ENCODE results near the gene SENP1. TPM values are rescaled to one million over a fixed set of nuclear protein-coding genes. Genes with fewer than 3 reads are reported as not detected.

SENP1 gene
- total RNA-seq, 1 donor from 2014 or later = 38.4 TPM

GRCh38 chr12:48072266-48072665 is 33.6 kb downstream of the SENP1 start:
- Mint-ChIP-seq H3K27ac (no peak overlapping the region), H3K27me3 (no peaks in the 10 kb centered on the region), H3K4me3 (ENCODE audit: low read depth) (no peak overlapping the region), H3K9me3 (ENCODE audit: low read depth) (peaks cover 3% of the 10 kb centered on the region), H3K36me3 (ENCODE audit: insufficient read depth) (peaks cover 26% of the 10 kb centered on the region), H3K4me1 (ENCODE audit: low read depth) (no peaks in the 10 kb centered on the region)
- TF ChIP-seq, protein P1, sequence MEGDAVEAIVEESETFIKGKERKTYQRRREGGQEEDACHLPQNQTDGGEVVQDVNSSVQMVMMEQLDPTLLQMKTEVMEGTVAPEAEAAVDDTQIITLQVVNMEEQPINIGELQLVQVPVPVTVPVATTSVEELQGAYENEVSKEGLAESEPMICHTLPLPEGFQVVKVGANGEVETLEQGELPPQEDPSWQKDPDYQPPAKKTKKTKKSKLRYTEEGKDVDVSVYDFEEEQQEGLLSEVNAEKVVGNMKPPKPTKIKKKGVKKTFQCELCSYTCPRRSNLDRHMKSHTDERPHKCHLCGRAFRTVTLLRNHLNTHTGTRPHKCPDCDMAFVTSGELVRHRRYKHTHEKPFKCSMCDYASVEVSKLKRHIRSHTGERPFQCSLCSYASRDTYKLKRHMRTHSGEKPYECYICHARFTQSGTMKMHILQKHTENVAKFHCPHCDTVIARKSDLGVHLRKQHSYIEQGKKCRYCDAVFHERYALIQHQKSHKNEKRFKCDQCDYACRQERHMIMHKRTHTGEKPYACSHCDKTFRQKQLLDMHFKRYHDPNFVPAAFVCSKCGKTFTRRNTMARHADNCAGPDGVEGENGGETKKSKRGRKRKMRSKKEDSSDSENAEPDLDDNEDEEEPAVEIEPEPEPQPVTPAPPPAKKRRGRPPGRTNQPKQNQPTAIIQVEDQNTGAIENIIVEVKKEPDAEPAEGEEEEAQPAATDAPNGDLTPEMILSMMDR (IDR thresholded peaks at IDR 0.05; ENCODE audit: unreplicated experiment) = no peak
- DNase-seq (ENCODE audit: low spot score, unreplicated experiment) = no peak

DNA sequence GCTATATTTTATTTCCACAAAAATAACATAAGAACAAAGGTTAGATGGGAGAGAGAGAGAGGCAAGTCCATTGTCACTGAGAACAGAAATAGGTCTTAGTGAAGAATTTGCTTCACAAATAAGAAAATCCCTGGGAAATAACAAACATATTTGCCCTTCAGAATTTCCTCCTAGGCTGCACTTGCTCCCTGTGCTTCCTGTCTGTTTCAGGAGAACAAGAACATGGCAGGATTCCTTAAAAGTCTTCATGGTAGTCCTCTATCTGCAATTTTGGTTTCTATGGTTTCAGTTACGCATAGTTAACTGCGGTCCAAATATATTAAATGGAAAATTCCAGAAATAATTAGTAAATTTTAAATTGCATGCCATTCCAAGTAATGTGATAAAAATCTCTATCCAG is 34.1 kb downstream of the SENP1 start:
- H3K36me3 Mint-ChIP-seq (ENCODE audit: insufficient read depth) = peaks cover 24% of the 10 kb centered on the region
- DNase-seq (ENCODE audit: low spot score, unreplicated experiment) = no peak
- H3K9me3 Mint-ChIP-seq (ENCODE audit: low read depth) = no peaks in the 10 kb centered on the region
- H3K4me1 Mint-ChIP-seq (ENCODE audit: low read depth) = no peaks in the 10 kb centered on the region
- TF ChIP-seq, protein P1 (IDR thresholded peaks at IDR 0.05; ENCODE audit: unreplicated experiment) = no peak
- no peak overlapping the region for H3K27ac Mint-ChIP-seq
- H3K27me3 Mint-ChIP-seq = no peaks in the 10 kb centered on the region
- no peak overlapping the region for H3K4me3 Mint-ChIP-seq (ENCODE audit: low read depth)

- DNase-seq (ENCODE audit: low spot score, unreplicated experiment) = no peak
- H3K27me3 Mint-ChIP-seq = no peaks in the 10 kb centered on the region
- no peaks in the 10 kb centered on the region for H3K4me1 Mint-ChIP-seq (ENCODE audit: low read depth)
- no peak overlapping the region for H3K4me3 Mint-ChIP-seq (ENCODE audit: low read depth)
- TF ChIP-seq, protein P1 (IDR thresholded peaks at IDR 0.05; ENCODE audit: unreplicated experiment) = no peak
- H3K9me3 Mint-ChIP-seq (ENCODE audit: low read depth) = no peaks in the 10 kb centered on the region
- H3K27ac Mint-ChIP-seq = peak overlapping the region; percentile 29
- H3K36me3 Mint-ChIP-seq (ENCODE audit: insufficient read depth) = peaks cover 26% of the 10 kb centered on the region
Observed at GRCh38 chr12:48070731-48071130, 35.1 kb downstream of the SENP1 start.

GRCh38 chr12:48070033-48070432 is 35.8 kb downstream of the SENP1 start:
- no peaks in the 10 kb centered on the region for H3K4me1 Mint-ChIP-seq (ENCODE audit: low read depth)
- H3K36me3 Mint-ChIP-seq (ENCODE audit: insufficient read depth) = peaks cover 26% of the 10 kb centered on the region
- no peak for DNase-seq (ENCODE audit: low spot score, unreplicated experiment)
- no peaks in the 10 kb centered on the region for H3K9me3 Mint-ChIP-seq (ENCODE audit: low read depth)
- no peaks in the 10 kb centered on the region for H3K27me3 Mint-ChIP-seq
- TF ChIP-seq, protein P1 (IDR thresholded peaks at IDR 0.05; ENCODE audit: unreplicated experiment) = no peak
- no peak overlapping the region for H3K4me3 Mint-ChIP-seq (ENCODE audit: low read depth)
- H3K27ac Mint-ChIP-seq = no peak overlapping the region

DNA sequence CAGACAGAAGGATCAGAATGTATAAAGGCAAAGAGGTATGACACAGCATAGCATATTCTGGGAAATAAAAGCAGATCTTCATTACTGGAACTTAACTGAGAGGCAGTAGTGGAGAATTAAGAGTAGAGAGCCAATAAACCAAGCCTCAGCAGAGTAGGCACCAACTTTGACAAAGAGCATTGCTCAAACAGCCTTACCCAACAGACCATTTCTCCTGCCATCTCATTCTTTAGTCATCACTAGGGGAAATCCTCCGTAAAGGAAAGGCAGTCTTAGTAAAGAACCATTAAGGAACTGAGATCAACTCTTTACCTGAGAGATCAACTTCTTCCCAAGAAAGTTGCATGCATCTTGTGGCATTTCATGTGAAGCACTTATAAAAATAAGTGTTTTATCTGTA is 36.6 kb downstream of the SENP1 start:
- H3K4me1 Mint-ChIP-seq (ENCODE audit: low read depth) = no peaks in the 10 kb centered on the region
- TF ChIP-seq, protein P1 (IDR thresholded peaks at IDR 0.05; ENCODE audit: unreplicated experiment) = no peak

More for the DNA sequence above, 36.6 kb downstream of the SENP1 start:
- Mint-ChIP-seq H3K36me3 (ENCODE audit: insufficient read depth) (peaks cover 25% of the 10 kb centered on the region), H3K27ac (no peak overlapping the region), H3K27me3 (no peaks in the 10 kb centered on the region), H3K4me3 (ENCODE audit: low read depth) (no peak overlapping the region), H3K9me3 (ENCODE audit: low read depth) (no peaks in the 10 kb centered on the region)
- no peak for DNase-seq (ENCODE audit: low spot score, unreplicated experiment)

All from progenitor cell of endocrine pancreas (in vitro differentiated cells).